Measurements from ENCODE around the gene RAB3D.

The RAB3D gene

GRCh38 chr19:11293433-11294389, 45.7 kb downstream of the RAB3D start:
- ChIA-PET CTCF (interaction anchor here (0.6 to 4.1 kb wide), 31 partner anchors 8 to 321 kb away, joined by 3 to 44 read pairs (median 4); partner anchors contain the start of genes ELAVL3, ODAD3, PRKCSH and SWSAP1), POLR2A (interaction anchor here (0.6 to 1.1 kb wide), 15 partner anchors 12 to 473 kb away, joined by 3 to 15 read pairs (median 4); partner anchors contain the start of genes CCDC159, EPOR, ODAD3 and PRKCSH)
- Histone ChIP-seq H3K4me1 (ENCODE audit: control insufficient read depth, insufficient read depth, low read length) (no peaks in the 10 kb centered on the region; the same call in 1 of the 2 replicates), H3K36me3 (ENCODE audit: control insufficient read depth in 2 of 2, insufficient read depth in 1 of 2, low read length in 2 of 2) (no peaks in the 10 kb centered on the region), H3K9me3 (ENCODE audit: control insufficient read depth, insufficient read depth, low read depth, low read length) (no peaks in the 10 kb centered on the region), H3K4me3 (ENCODE audit: low read depth, low read length) (no peak overlapping the region), H3K27ac (ENCODE audit: extremely low read depth, low read depth, low read length) (no peak overlapping the region)
- peak; percentile 74 for TF ChIP-seq HIC1 (tag by site-specific recombination; IDR thresholded peaks at IDR 0.05)
- peak; percentile 78 for TF ChIP-seq SP2 (tag by site-specific recombination; IDR thresholded peaks at IDR 0.05)
- peak; percentile 81 for TF ChIP-seq IKZF3 (tag by site-specific recombination; IDR thresholded peaks at IDR 0.05)
- TF ChIP-seq ZBTB7A (tag by site-specific recombination; IDR thresholded peaks at IDR 0.05; ENCODE audit: low read depth), result peak; percentile 35; the same call in 1 of the 2 replicates
- TF ChIP-seq KLF9 (tag by site-specific recombination; IDR thresholded peaks at IDR 0.05; ENCODE audit: low read depth), result peak; percentile 92
- TF ChIP-seq KLF16 (tag by site-specific recombination; IDR thresholded peaks at IDR 0.05), result peak; percentile 89
- TF ChIP-seq ZNF138 (tag by site-specific recombination; IDR thresholded peaks at IDR 0.05; ENCODE audit: borderline replicate concordance), result no peak
- TF ChIP-seq ZNF580 (tag by site-specific recombination; IDR thresholded peaks at IDR 0.05), result 0 out of 2 replicates have a peak, but pooled peaks have one; percentile 41
- 0 out of 2 replicates have a peak, but pooled peaks have one; percentile 46 for TF ChIP-seq ZFP69B (tag by site-specific recombination; IDR thresholded peaks at IDR 0.05)
- TF ChIP-seq RBAK (tag by site-specific recombination; IDR thresholded peaks at IDR 0.05), result 0 out of 2 replicates have a peak, but pooled peaks have one; percentile 23
- TF ChIP-seq ZEB2 (tag by site-specific recombination; IDR thresholded peaks at IDR 0.05), result peak; percentile 71
- TF ChIP-seq ZNF654 (tag by site-specific recombination; IDR thresholded peaks at IDR 0.05; ENCODE audit: low read depth), result peak; percentile 73
- TF ChIP-seq ZNF600 (tag by site-specific recombination; IDR thresholded peaks at IDR 0.05), result peak; percentile 68; the same call in 1 of the 2 replicates
- peak; percentile 72 for TF ChIP-seq ZBTB17 (tag by site-specific recombination; IDR thresholded peaks at IDR 0.05)
- peak; percentile 76 for TF ChIP-seq PRDM10 (tag by site-specific recombination; IDR thresholded peaks at IDR 0.05)
- TF ChIP-seq ZNF639 (tag by site-specific recombination; IDR thresholded peaks at IDR 0.05), result no peak
- TF ChIP-seq ZNF274 (IDR thresholded peaks at IDR 0.05; ENCODE audit: low read length), result no peak
- no peak; the same call in 1 of the 2 replicates for TF ChIP-seq ZNF274 (tag by site-specific recombination; IDR thresholded peaks at IDR 0.05; ENCODE audit: borderline replicate concordance)
- peak; percentile 67 for TF ChIP-seq ZBTB48 (tag by site-specific recombination; IDR thresholded peaks at IDR 0.05)
- no peak for TF ChIP-seq ZNF449 (tag by site-specific recombination; IDR thresholded peaks at IDR 0.05)
- peak; percentile 10; the same call in 1 of the 2 replicates for TF ChIP-seq ZNF398 (tag by site-specific recombination; IDR thresholded peaks at IDR 0.05)
- peak; percentile 100 for TF ChIP-seq ZNF394 (tag by site-specific recombination; IDR thresholded peaks at IDR 0.05; ENCODE audit: borderline replicate concordance)
